ENCODE results near the gene SORCS1. TPM values are rescaled to one million over a fixed set of nuclear protein-coding genes. Genes with fewer than 3 reads are reported as not detected.

Gene SORCS1
- total and polyA plus RNA-seq, 2 experiments from 2014 or later, result 2.9 to 8.9 TPM

- H3K4me3 Mint-ChIP-seq, result no peak overlapping the region
- Histone ChIP-seq H3K27ac (ENCODE audit: low read depth) (no peak overlapping the region), H3K4me3 (no peak overlapping the region), H3K4me2 (no peak overlapping the region), H3K36me3 (ENCODE audit: insufficient read depth) (no peaks in the 10 kb centered on the region), H2AFZ (no peak overlapping the region), H3K27me3 (ENCODE audit: insufficient read depth) (no peaks in the 10 kb centered on the region), H3K4me1 (ENCODE audit: insufficient read depth) (0 out of 2 replicates have a peak, but pooled peaks cover 6% of the 10 kb centered on the region), H3K79me2 (replicated peaks; ENCODE audit: insufficient read depth) (no peaks in the 10 kb centered on the region), H3K9me2 (ENCODE audit: insufficient read depth) (no peaks in the 10 kb centered on the region), H4K20me1 (replicated peaks; ENCODE audit: insufficient read depth) (no peaks in the 10 kb centered on the region), H3F3A (replicated peaks; ENCODE audit: low read depth) (no peaks in the 10 kb centered on the region)
- TF ChIP-seq, protein P1, sequence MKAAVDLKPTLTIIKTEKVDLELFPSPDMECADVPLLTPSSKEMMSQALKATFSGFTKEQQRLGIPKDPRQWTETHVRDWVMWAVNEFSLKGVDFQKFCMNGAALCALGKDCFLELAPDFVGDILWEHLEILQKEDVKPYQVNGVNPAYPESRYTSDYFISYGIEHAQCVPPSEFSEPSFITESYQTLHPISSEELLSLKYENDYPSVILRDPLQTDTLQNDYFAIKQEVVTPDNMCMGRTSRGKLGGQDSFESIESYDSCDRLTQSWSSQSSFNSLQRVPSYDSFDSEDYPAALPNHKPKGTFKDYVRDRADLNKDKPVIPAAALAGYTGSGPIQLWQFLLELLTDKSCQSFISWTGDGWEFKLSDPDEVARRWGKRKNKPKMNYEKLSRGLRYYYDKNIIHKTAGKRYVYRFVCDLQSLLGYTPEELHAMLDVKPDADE (IDR thresholded peaks at IDR 0.05), result no peak
- TF ChIP-seq NANOG (IDR thresholded peaks at IDR 0.05; ENCODE audit: borderline replicate concordance) (no peak), ZNF331 (CRISPR knock-in tag; IDR thresholded peaks at IDR 0.05; ENCODE audit: low read depth) (no peak), EZH2 (IDR thresholded peaks at IDR 0.05; ENCODE audit: low read depth, unreplicated experiment) (no peak), ZNF114 (CRISPR knock-in tag; IDR thresholded peaks at IDR 0.05) (no peak), JUNB (IDR thresholded peaks at IDR 0.05; ENCODE audit: unreplicated experiment) (no peak), REST (IDR thresholded peaks at IDR 0.05; ENCODE audit: unreplicated experiment) (no peak), EZH2phosphoT487 (IDR thresholded peaks at IDR 0.05; ENCODE audit: unreplicated experiment) (no peak), CREB1 (CRISPR knock-in tag; IDR thresholded peaks at IDR 0.05; ENCODE audit: low read depth) (no peak), STAT1 (IDR thresholded peaks at IDR 0.05; ENCODE audit: unreplicated experiment) (no peak), POLR2AphosphoS5 (IDR thresholded peaks at IDR 0.05; ENCODE audit: low read depth) (no peak)
- TF ChIP-seq, protein P2, sequence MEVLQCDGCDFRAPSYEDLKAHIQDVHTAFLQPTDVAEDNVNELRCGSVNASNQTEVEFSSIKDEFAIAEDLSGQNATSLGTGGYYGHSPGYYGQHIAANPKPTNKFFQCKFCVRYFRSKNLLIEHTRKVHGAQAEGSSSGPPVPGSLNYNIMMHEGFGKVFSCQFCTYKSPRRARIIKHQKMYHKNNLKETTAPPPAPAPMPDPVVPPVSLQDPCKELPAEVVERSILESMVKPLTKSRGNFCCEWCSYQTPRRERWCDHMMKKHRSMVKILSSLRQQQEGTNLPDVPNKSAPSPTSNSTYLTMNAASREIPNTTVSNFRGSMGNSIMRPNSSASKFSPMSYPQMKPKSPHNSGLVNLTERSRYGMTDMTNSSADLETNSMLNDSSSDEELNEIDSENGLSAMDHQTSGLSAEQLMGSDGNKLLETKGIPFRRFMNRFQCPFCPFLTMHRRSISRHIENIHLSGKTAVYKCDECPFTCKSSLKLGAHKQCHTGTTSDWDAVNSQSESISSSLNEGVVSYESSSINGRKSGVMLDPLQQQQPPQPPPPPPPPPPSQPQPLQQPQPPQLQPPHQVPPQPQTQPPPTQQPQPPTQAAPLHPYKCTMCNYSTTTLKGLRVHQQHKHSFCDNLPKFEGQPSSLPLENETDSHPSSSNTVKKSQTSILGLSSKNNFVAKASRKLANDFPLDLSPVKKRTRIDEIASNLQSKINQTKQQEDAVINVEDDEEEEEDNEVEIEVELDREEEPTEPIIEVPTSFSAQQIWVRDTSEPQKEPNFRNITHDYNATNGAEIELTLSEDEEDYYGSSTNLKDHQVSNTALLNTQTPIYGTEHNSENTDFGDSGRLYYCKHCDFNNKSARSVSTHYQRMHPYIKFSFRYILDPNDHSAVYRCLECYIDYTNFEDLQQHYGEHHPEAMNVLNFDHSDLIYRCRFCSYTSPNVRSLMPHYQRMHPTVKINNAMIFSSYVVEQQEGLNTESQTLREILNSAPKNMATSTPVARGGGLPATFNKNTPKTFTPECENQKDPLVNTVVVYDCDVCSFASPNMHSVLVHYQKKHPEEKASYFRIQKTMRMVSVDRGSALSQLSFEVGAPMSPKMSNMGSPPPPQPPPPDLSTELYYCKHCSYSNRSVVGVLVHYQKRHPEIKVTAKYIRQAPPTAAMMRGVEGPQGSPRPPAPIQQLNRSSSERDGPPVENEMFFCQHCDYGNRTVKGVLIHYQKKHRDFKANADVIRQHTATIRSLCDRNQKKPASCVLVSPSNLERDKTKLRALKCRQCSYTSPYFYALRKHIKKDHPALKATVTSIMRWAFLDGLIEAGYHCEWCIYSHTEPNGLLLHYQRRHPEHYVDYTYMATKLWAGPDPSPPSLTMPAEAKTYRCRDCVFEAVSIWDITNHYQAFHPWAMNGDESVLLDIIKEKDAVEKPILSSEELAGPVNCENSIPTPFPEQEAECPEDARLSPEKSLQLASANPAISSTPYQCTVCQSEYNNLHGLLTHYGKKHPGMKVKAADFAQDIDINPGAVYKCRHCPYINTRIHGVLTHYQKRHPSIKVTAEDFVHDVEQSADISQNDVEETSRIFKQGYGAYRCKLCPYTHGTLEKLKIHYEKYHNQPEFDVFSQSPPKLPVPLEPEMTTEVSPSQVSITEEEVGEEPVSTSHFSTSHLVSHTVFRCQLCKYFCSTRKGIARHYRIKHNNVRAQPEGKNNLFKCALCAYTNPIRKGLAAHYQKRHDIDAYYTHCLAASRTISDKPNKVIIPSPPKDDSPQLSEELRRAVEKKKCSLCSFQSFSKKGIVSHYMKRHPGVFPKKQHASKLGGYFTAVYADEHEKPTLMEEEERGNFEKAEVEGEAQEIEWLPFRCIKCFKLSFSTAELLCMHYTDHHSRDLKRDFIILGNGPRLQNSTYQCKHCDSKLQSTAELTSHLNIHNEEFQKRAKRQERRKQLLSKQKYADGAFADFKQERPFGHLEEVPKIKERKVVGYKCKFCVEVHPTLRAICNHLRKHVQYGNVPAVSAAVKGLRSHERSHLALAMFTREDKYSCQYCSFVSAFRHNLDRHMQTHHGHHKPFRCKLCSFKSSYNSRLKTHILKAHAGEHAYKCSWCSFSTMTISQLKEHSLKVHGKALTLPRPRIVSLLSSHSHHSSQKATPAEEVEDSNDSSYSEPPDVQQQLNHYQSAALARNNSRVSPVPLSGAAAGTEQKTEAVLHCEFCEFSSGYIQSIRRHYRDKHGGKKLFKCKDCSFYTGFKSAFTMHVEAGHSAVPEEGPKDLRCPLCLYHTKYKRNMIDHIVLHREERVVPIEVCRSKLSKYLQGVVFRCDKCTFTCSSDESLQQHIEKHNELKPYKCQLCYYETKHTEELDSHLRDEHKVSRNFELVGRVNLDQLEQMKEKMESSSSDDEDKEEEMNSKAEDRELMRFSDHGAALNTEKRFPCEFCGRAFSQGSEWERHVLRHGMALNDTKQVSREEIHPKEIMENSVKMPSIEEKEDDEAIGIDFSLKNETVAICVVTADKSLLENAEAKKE (CRISPR knock-in tag; IDR thresholded peaks at IDR 0.05), result no peak
- no peak overlapping the region for H3K27ac Mint-ChIP-seq
- ATAC-seq, result no peak
- H3K4me1 Mint-ChIP-seq, result peaks cover 5% of the 10 kb centered on the region; the same call in 2 of the 3 replicates
- DNase-seq (ENCODE audit: low spot score), result no peak
- H3K36me3 Mint-ChIP-seq (ENCODE audit: low read depth), result no peaks in the 10 kb centered on the region
- no peaks in the 10 kb centered on the region for H3K9me3 Mint-ChIP-seq
- H3K27me3 Mint-ChIP-seq (ENCODE audit: insufficient read depth, low read depth, poor library complexity), result no peaks in the 10 kb centered on the region
Measured at GRCh38 chr10:106728232-106728631, 436.3 kb downstream of the SORCS1 start.

Measured in GM23338 (cell line).